IPS-11a (cell line): ENCODE data around the gene C19orf44.
A peak's percentile ranks its signal among the peaks of the same experiment; 100 is the strongest.
"Not testable (repeated sequence)": the region's sequence is repeated elsewhere in the genome, so short reads cannot be mapped to it uniquely, and the experiment has no call there.

Experiments
- H3K4me3 ChIP-seq: one replicate; pipeline ENCODE4 v1.5.1; 2013; ENCODE audit warnings: low read depth, low read length, control low read depth

The C19orf44 gene

GRCh38 chr19:16466802-16467427 lies 29.3 kb upstream of the C19orf44 start:
- H3K4me3 ChIP-seq = not testable (repeated sequence)

GRCh38 chr19:16467581-16467980 lies 28.6 kb upstream of the C19orf44 start:
- no peak overlapping the region for H3K4me3 ChIP-seq

- H3K4me3 ChIP-seq = peak overlapping the region; percentile 91
These were observed 25.7 kb upstream of the C19orf44 start for GRCh38 chr19:16470541-16470910.

- peak overlapping the region; percentile 91 for H3K4me3 ChIP-seq
These were observed 25.0 kb upstream of the C19orf44 start for GRCh38 chr19:16470911-16471811.

- H3K4me3 ChIP-seq = peak overlapping the region; percentile 81
These were observed 23.7 kb upstream of the C19orf44 start for GRCh38 chr19:16472559-16472899.

- H3K4me3 ChIP-seq = no peak overlapping the region
These were observed 23.2 kb upstream of the C19orf44 start for GRCh38 chr19:16472992-16473391.

- H3K4me3 ChIP-seq = no peak overlapping the region
These were observed 22.3 kb upstream of the C19orf44 start for GRCh38 chr19:16473875-16474392.

- no peak overlapping the region for H3K4me3 ChIP-seq
These were observed 19.8 kb upstream of the C19orf44 start for GRCh38 chr19:16476401-16476800.

GRCh38 chr19:16477311-16477710 lies 18.9 kb upstream of the C19orf44 start:
- no peak overlapping the region for H3K4me3 ChIP-seq

- no peak overlapping the region for H3K4me3 ChIP-seq
These were observed 13.4 kb upstream of the C19orf44 start for GRCh38 chr19:16482745-16483144.

- H3K4me3 ChIP-seq = not testable (repeated sequence)
These were observed 9.7 kb upstream of the C19orf44 start for GRCh38 chr19:16486476-16486875.

- H3K4me3 ChIP-seq = peak overlapping the region; percentile 73
These were observed 404 bp downstream of the C19orf44 start for GRCh38 chr19:16496613-16496983.

GRCh38 chr19:16497042-16497441 lies 848 bp downstream of the C19orf44 start:
- no peak overlapping the region for H3K4me3 ChIP-seq

- no peak overlapping the region for H3K4me3 ChIP-seq
These were observed 1.6 kb downstream of the C19orf44 start for GRCh38 chr19:16497837-16498236.

GRCh38 chr19:16504271-16504670 lies 8.1 kb downstream of the C19orf44 start:
- H3K4me3 ChIP-seq = no peak overlapping the region

- not testable (repeated sequence) for H3K4me3 ChIP-seq
These were observed 10.0 kb downstream of the C19orf44 start for GRCh38 chr19:16506161-16506560.

GRCh38 chr19:16506961-16507360 lies 10.8 kb downstream of the C19orf44 start:
- no peak overlapping the region for H3K4me3 ChIP-seq

GRCh38 chr19:16508546-16508945 lies 12.4 kb downstream of the C19orf44 start:
- no peak overlapping the region for H3K4me3 ChIP-seq

- no peak overlapping the region for H3K4me3 ChIP-seq
These were observed 13.2 kb downstream of the C19orf44 start for GRCh38 chr19:16509141-16510061.

GRCh38 chr19:16512611-16513010 lies 16.4 kb downstream of the C19orf44 start:
- H3K4me3 ChIP-seq = not testable (repeated sequence)

- H3K4me3 ChIP-seq = no peak overlapping the region
These were observed 18.3 kb downstream of the C19orf44 start for GRCh38 chr19:16514383-16515019.
